NCI-H2107 treated with DMSO at 0.1 percent for 48 hours (cell line): ENCODE measurements around the gene STRIP2.
"Not testable (repeated sequence)": the region's sequence is repeated elsewhere in the genome, so short reads cannot be mapped to it uniquely, and the experiment has no call there.

Experiments used
- DNase-seq: peaks from one replicate; lab custom pipeline; 2025; ENCODE audit not compliant: unreplicated experiment; lab: John Stamatoyannopoulos, UW

STRIP2 gene

DNA sequence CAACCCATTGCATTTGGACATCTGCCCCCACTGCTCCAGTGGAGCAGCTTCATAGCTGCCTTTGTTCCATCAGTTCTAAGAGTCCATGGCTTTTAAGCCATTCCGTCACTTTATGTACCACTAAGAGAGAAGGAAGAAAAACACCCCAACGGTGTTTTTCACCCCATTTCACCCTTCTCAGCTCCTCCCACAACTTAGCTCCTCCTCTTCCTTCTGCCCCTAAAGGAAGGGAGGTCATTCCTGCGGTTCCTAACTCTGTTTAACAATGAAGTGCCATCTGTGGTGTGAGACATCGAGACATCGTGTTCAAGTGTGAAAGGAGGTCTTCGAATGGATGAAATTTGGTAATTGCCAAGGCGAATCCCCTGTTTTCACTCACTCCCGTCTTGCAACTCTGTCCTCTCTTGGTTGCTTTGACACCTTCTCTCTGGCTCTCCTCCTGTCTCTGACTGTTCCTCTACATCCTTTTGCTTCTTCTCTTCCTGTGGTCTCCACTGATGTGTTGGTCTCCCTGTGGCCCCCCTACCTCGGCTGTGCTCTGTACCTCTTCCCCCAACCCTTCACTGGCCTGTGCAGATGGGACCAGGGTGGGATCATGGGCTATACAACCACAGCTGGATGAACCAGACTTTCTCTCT is 91.1 kb downstream of the STRIP2 start:
- no peak for DNase-seq

DNA sequence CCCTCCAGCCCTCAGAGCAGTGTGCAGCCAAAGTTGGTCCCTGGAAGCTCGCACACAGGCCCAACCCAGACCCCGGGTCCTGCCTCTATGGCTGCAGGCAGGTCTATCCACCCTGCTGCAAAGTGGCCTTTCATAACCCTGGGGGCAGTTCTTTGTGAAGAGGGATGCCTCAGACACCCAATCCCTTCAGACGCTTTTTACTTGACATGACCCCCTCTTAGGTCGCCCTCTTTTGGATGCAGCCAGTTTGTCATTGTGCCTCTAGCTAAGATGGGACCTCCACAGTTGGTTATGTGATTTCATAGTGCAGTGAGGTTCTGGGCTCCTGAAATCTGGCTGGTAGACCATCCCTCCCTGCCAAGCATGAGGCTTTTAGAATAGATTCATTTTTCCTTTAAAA is 95.4 kb downstream of the STRIP2 start:
- DNase-seq: no peak

DNA sequence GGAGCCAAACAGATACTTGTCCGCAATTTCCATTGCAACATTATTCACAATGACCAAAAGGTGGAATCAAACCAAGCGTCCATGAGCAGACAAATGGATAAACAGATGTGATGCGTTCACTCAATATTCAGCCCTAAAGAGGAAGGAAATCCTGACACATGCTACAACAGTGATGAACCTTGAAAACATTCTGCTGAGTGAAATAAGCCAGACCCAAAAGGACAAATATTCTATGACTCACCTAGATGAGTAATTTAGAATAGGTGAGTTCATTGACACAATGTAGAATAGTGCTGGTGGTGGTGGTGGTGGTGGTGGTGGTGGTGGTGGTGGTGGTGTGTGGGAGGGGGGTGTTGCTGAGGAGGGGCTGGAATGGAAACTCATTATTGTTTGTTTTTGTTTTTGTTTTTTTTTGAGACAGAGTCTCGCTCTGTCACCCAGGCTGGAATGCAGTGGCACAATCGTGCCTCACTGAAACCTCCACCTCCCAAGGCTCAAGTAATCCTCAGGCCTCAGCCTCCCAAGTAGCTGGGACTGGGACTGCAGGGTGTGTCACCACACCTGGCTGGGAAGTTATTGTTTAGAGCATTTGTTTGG is 96.7 kb downstream of the STRIP2 start:
- DNase-seq: no peak

DNA sequence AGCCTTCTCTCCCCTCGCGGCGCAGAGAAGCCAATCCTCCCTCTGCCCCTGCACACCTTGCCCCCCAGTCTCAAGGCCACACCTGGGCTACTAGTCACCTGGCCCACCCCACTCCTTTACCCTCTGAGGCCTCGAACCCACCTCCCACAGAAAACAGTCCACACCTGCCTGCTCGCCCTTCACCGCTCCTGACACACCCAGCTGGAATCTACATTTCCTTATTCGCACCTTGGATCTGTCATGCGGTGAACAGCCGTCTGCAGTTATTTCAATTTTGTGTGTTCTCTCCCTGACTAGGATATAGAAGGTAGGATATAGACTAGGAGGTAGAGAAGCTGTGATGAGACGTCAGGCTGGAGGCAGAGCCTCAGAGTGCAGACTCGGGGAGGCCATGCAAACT is 97.5 kb downstream of the STRIP2 start:
- no peak for DNase-seq

DNA sequence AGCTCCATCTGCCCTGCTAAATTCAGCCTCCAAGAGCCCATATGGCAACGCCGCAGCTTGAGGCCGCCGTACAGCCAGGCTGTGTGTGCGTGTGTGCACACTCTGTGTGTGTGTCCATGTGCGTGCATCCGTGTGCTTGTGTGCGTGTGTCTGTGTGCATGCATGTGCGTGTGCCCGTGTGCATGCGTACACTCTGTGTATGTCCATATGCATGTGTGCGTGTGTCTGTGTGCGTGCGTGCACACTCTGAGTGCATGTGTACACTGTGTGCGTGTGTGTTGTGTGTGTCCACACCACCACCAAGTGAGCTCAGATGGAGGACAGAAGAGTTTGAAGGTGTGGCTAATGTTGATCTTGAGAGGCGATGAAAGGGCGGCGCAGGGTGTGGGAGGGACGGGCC is 98.1 kb downstream of the STRIP2 start:
- no peak for DNase-seq

DNA sequence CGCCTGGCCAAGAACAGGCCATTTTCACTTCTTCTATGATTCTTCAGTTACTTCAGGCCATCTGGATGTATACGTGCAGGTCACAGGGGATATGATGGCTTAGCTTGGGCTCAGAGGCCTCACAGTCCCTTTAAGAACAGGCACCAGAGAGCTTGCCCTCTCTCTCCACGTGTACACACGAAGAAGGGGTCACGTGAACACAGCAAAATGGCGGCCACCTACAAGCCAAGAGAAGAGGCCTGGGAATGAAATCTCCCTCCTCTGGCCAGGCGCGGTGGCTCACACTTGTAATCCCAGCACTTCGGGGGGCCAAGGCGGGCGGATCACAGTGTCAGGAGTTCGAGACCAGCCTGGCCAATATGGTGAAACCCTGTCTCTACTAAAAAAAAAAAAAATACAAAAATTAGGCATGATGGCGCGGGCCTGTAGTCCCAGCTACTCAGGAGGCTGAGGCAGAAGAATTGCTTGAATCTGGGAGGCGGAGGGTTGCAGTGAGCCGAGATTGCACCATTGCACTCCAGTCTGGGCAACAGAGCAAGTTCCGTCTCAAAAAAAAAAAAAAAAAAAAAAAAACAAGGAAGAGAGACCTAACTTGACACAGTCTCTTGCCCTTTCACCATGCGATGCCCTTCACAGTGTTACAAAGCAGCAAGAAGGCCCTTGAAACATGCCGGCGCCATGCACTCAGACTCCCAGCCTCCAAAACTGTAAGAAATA is 100.5 kb downstream of the STRIP2 start:
- not testable (repeated sequence) for DNase-seq

DNA sequence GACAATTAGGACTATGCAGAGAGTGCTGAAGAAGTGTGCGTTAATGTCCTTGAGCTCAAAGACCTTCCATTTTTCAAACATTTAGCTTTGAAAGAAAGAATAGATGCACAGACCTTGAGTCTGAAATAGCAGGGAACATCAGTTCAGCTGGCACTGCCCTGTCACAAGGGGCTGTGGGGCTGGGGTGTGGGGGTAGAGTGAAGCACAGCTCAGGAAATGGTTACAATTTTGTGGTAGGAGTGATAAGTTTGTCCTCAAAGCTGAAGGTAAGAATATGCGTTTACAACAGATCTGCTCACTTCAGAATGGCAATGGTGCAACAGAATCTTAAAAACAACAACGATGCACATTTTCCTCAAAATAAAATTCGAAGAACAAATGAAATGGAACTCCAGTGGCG is 101.7 kb downstream of the STRIP2 start:
- DNase-seq: no peak

DNA sequence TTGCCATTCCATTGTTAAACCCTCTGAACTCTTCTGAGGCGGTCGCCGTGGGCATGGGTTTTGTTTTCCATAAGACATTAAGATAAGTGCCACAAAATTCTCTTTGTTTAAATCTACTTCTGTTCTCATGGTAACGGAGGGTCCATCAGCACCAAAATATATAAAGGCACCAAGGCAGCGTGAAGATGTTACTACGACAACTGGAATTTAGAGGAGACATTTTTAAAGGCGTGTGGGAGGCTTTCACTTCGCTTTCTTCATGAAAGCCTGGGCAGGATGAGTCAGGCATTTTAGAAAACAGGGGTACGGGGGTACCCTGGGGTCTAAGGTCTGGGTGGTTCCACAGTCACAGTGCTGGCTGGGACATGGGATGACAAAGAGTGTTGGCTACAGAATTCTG is 102.1 kb downstream of the STRIP2 start:
- DNase-seq: no peak
